Hepatocyte (in vitro differentiated cells): Measurements from ENCODE around the gene MOSMO.

ENCODE experiments used
- CTCF ChIP-seq: fragments of 200-600 bp; sonication (generic); IDR thresholded peaks from 2 replicates; pipeline ENCODE4 v1.5.1; 2016; ENCODE audit warnings: antibody characterized with exemption, mild to moderate bottlenecking; ENCODE audit not compliant: poor library complexity
- EZH2phosphoT487 ChIP-seq: fragments of 200-600 bp; sonication (generic); IDR thresholded peaks from one replicate; pipeline ENCODE4 v1.6.1; 2018; ENCODE audit warnings: antibody characterized with exemption, mild to moderate bottlenecking, low read depth, moderate library complexity; ENCODE audit not compliant: unreplicated experiment, severe bottlenecking

- TF ChIP-seq EZH2phosphoT487, result no peak
- no peak for TF ChIP-seq CTCF
These were observed 63.5 kb downstream of the MOSMO start for GRCh38 chr16:22071331-22071910.
